HEK293 (cell line): Measurements from ENCODE around the gene BHLHE23.

ENCODE experiments used
- CTCF ChIA-PET: fragments of 350-600 bp; formaldehyde crosslinking; extraction: SDS; loops from one replicate; lab custom pipeline; 2021; ENCODE audit warnings: antibody characterized with exemption; lab: Yijun Ruan, JAX
- POLR2A ChIA-PET: fragments of 300-600 bp; formaldehyde crosslinking; extraction: SDS; loops from one replicate; lab custom pipeline; 2020; ENCODE audit warnings: antibody characterized with exemption, inconsistent platforms; lab: Yijun Ruan, JAX
- H3K27ac ChIP-seq: fragments of 200-500 bp; sonication (Bioruptor generic); 2 replicates; pipeline ENCODE4 v1.5.1; 2014; ENCODE audit warnings: low read depth, low read length, control low read depth, inconsistent platforms; ENCODE audit errors: extremely low read depth
- H3K36me3 ChIP-seq, 2 experiments: fragments of 200-500 bp in 1 of 2; sonication (Bioruptor generic) in 1 of 2; 1 replicate in 1 of 2; 2 replicates in 1 of 2; pipeline ENCODE4 v1.5.1; 2014 to 2017; ENCODE audit warnings: inconsistent platforms in 2 of 2, low read length in 2 of 2; ENCODE audit not compliant: control insufficient read depth in 2 of 2, insufficient read depth in 1 of 2
- H3K4me1 ChIP-seq: fragments of 200-500 bp; sonication (Bioruptor generic); 2 replicates; pipeline ENCODE4 v1.5.1; 2014; ENCODE audit warnings: mild to moderate bottlenecking, low read length, inconsistent platforms; ENCODE audit not compliant: control insufficient read depth, insufficient read depth
- H3K4me3 ChIP-seq: 2 replicates; pipeline ENCODE4 v1.5.1; 2011; ENCODE audit warnings: low read depth, mild to moderate bottlenecking, control low read depth, low read length, moderate library complexity
- H3K9me3 ChIP-seq: fragments of 200-500 bp; sonication (Bioruptor generic); 2 replicates; pipeline ENCODE4 v1.5.1; 2014; ENCODE audit warnings: low read depth, low read length, inconsistent platforms; ENCODE audit not compliant: control insufficient read depth, insufficient read depth
- RBAK ChIP-seq: fragments of 450-650 bp; formaldehyde crosslinking; IDR thresholded peaks from 2 replicates; pipeline ENCODE4 v1.5.1; 2016; ENCODE audit warnings: missing biosample characterization, missing genetic modification characterization
- YY1 ChIP-seq: fragments of 450-650 bp; formaldehyde crosslinking; IDR thresholded peaks from 2 replicates; pipeline ENCODE4 v1.5.1; 2018; ENCODE audit warnings: missing biosample characterization, missing genetic modification characterization
- ZNF114 ChIP-seq: fragments of 450-650 bp; formaldehyde crosslinking; IDR thresholded peaks from 2 replicates; pipeline ENCODE4 v1.5.0; 2017; ENCODE audit warnings: missing biosample characterization, missing genetic modification characterization
- ZNF140 ChIP-seq: fragments of 450-650 bp; formaldehyde crosslinking; IDR thresholded peaks from 2 replicates; pipeline ENCODE4 v1.5.1; 2016; ENCODE audit warnings: missing biosample characterization, missing genetic modification characterization
- ZNF184 ChIP-seq: fragments of 450-650 bp; IDR thresholded peaks from 2 replicates; pipeline ENCODE4 v1.5.1; 2018; ENCODE audit warnings: missing biosample characterization, mild to moderate bottlenecking, missing genetic modification characterization
- ZNF324 ChIP-seq: fragments of 450-650 bp; formaldehyde crosslinking; IDR thresholded peaks from 2 replicates; pipeline ENCODE4 v1.5.1; 2016; ENCODE audit warnings: missing biosample characterization, missing genetic modification characterization
- ZNF530 ChIP-seq: fragments of 450-650 bp; formaldehyde crosslinking; IDR thresholded peaks from 2 replicates; pipeline ENCODE4 v1.5.1; 2016; ENCODE audit warnings: low read depth, missing biosample characterization, missing genetic modification characterization
- ZNF560 ChIP-seq: fragments of 450-650 bp; formaldehyde crosslinking; IDR thresholded peaks from 2 replicates; pipeline ENCODE4 v1.5.1; 2017; ENCODE audit warnings: missing biosample characterization, missing genetic modification characterization, borderline replicate concordance
- ZNF654 ChIP-seq: fragments of 450-650 bp; formaldehyde crosslinking; IDR thresholded peaks from 2 replicates; pipeline ENCODE4 v1.5.1; 2016; ENCODE audit warnings: low read depth, missing biosample characterization, missing genetic modification characterization
- ZNF776 ChIP-seq: fragments of 450-650 bp; formaldehyde crosslinking; IDR thresholded peaks from 2 replicates; pipeline ENCODE4 v1.5.0; 2017; ENCODE audit warnings: missing biosample characterization, missing genetic modification characterization, borderline replicate concordance
- ZNF792 ChIP-seq: fragments of 450-650 bp; formaldehyde crosslinking; IDR thresholded peaks from 2 replicates; pipeline ENCODE4 v1.5.1; 2016; ENCODE audit warnings: missing biosample characterization, missing genetic modification characterization
- ZXDB ChIP-seq: fragments of 450-650 bp; formaldehyde crosslinking; IDR thresholded peaks from 2 replicates; pipeline ENCODE4 v1.5.1; 2016; ENCODE audit warnings: missing biosample characterization, missing genetic modification characterization
- TF ChIP-seq, protein P1 (sequence below): fragments of 450-650 bp; formaldehyde crosslinking; IDR thresholded peaks from 2 replicates; pipeline ENCODE4 v1.5.1; 2016; ENCODE audit warnings: missing biosample characterization, missing genetic modification characterization
- TF ChIP-seq, protein P2 (sequence below): fragments of 450-650 bp; formaldehyde crosslinking; IDR thresholded peaks from 2 replicates; pipeline ENCODE4 v1.5.1; 2017; ENCODE audit warnings: missing biosample characterization, missing genetic modification characterization
- TF ChIP-seq, protein P3 (sequence below): fragments of 450-650 bp; formaldehyde crosslinking; IDR thresholded peaks from 2 replicates; pipeline ENCODE4 v1.5.1; 2016; ENCODE audit warnings: missing biosample characterization, missing genetic modification characterization

The BHLHE23 gene

DNA sequence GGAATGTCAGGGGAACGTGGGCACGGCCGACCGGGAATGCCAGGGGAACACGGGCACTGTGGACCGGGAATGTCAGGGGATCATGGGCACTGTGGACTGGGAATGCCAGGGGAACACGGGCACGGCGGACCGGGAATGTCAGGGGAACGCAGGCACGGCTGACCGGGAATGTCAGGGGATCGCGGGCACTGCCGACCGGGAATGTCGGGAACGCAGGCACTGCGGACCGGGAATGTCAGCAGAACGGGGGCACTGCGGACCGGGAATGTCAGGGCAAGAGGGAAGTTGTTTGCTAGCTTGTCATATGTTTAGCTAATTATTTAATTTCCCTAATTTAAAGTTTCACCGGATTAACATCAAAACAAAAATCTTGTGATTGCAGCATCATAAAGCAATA, 37.4 kb upstream of the BHLHE23 start:
- Histone ChIP-seq H3K36me3 (no peaks in the 10 kb centered on the region), H3K4me1 (no peaks in the 10 kb centered on the region), H3K27ac (no peak overlapping the region), H3K4me3 (no peak overlapping the region), H3K9me3 (no peaks in the 10 kb centered on the region)
- ChIA-PET CTCF (interaction anchor here (0.6 to 0.8 kb wide), 2 partner anchors 12 to 169 kb away, joined by 3 read pairs; no protein-coding TSS in a partner anchor), POLR2A (no interaction called here)
- TF ChIP-seq ZNF184: no peak
- no peak for TF ChIP-seq ZNF114 (tag by site-specific recombination)

DNA sequence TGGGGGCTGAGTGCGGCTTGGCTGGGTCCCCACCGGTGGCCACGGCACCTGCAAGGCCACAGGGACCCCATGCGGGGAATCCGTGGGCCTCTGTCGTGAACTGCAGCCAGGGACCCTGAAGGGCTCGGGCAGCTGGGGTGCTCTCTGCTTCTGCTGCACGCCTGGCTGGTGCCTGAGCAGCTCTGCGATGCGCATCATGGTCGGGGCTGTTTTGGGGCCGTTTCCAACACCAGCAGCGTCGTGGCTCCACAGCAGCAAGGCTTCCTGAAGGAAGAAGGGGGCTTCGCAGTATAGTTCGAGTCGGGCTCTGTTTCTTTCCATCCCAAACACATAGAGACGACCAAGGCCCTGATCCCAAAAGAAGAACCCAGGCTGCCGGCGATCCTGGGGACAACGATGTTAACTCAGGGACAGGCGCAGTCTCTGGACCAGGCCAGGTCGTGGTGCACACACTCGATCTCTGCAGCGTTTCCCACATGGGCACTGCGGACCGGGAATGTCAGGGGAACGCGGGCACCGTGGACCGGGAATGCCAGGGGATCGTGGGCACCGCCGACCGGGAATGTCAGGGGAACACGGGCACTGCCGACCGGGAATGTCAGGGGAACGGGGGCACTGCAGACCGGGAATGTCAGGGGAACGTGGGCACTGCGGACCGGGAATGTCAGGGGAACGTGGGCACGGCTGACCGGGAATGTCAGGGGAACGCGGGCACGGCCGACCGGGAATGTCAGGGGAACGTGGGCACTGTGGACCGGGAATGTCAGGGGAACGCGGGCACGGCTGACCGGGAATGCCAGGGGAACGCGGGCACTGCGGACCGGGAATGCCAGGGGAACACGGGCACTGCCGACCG, 36.8 kb upstream of the BHLHE23 start:
- ChIA-PET CTCF (interaction anchor here (0.6 kb wide), 1 partner anchor 170 kb away, joined by 3 read pairs; no protein-coding TSS in a partner anchor), POLR2A (no interaction called here)
- Histone ChIP-seq H3K27ac (no peak overlapping the region), H3K36me3 (no peaks in the 10 kb centered on the region), H3K4me1 (no peaks in the 10 kb centered on the region), H3K4me3 (no peak overlapping the region), H3K9me3 (no peaks in the 10 kb centered on the region)
- TF ChIP-seq YY1 (tag by site-specific recombination) (no peak), ZNF530 (tag by site-specific recombination) (no peak), RBAK (tag by site-specific recombination) (no peak), ZNF560 (tag by site-specific recombination) (no peak), ZNF792 (no peak), ZNF324 (tag by site-specific recombination) (no peak), ZXDB (tag by site-specific recombination) (no peak), ZNF140 (tag by site-specific recombination) (no peak)
- TF ChIP-seq, protein P1, sequence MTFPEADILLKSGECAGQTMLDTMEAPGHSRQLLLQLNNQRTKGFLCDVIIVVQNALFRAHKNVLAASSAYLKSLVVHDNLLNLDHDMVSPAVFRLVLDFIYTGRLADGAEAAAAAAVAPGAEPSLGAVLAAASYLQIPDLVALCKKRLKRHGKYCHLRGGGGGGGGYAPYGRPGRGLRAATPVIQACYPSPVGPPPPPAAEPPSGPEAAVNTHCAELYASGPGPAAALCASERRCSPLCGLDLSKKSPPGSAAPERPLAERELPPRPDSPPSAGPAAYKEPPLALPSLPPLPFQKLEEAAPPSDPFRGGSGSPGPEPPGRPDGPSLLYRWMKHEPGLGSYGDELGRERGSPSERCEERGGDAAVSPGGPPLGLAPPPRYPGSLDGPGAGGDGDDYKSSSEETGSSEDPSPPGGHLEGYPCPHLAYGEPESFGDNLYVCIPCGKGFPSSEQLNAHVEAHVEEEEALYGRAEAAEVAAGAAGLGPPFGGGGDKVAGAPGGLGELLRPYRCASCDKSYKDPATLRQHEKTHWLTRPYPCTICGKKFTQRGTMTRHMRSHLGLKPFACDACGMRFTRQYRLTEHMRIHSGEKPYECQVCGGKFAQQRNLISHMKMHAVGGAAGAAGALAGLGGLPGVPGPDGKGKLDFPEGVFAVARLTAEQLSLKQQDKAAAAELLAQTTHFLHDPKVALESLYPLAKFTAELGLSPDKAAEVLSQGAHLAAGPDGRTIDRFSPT (tag by site-specific recombination): no peak
- TF ChIP-seq, protein P2, sequence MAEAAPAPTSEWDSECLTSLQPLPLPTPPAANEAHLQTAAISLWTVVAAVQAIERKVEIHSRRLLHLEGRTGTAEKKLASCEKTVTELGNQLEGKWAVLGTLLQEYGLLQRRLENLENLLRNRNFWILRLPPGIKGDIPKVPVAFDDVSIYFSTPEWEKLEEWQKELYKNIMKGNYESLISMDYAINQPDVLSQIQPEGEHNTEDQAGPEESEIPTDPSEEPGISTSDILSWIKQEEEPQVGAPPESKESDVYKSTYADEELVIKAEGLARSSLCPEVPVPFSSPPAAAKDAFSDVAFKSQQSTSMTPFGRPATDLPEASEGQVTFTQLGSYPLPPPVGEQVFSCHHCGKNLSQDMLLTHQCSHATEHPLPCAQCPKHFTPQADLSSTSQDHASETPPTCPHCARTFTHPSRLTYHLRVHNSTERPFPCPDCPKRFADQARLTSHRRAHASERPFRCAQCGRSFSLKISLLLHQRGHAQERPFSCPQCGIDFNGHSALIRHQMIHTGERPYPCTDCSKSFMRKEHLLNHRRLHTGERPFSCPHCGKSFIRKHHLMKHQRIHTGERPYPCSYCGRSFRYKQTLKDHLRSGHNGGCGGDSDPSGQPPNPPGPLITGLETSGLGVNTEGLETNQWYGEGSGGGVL (tag by site-specific recombination): no peak
- TF ChIP-seq, protein P3, sequence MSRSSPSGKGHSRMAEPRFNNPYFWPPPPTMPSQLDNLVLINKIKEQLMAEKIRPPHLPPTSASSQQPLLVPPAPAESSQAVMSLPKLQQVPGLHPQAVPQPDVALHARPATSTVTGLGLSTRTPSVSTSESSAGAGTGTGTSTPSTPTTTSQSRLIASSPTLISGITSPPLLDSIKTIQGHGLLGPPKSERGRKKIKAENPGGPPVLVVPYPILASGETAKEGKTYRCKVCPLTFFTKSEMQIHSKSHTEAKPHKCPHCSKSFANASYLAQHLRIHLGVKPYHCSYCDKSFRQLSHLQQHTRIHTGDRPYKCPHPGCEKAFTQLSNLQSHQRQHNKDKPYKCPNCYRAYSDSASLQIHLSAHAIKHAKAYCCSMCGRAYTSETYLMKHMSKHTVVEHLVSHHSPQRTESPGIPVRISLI (tag by site-specific recombination): no peak

DNA sequence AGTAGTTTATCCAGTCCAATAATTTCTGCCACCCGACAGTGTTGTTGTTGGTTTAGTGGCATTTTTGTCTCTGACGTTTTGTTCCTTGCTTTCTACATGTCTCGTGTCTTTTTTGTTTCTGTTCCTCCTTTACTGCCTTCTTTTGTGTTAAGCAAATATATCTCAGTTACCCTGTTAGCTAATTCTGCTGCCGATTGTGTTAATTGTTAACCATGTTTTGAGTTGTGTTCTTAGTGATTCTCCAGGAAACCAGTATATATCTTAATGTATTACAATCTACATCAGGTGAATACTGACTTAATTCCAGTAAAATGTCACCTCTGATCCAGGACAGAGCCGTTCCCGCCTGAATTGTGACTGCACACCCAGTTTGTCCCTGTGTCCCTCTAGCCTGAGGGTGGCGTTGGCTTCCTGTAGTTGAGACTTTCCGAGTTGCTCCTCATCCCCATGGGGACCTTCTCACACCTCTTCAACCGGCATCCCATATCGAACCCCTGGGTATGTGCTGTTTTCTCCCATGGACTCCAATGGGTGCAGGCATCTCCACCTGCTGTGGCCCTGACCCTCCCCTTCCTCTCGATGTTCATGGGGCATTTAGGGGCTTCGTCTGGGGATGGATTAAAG, 35.8 kb upstream of the BHLHE23 start:
- no peaks in the 10 kb centered on the region for H3K9me3 ChIP-seq
- no peaks in the 10 kb centered on the region for H3K36me3 ChIP-seq
- H3K27ac ChIP-seq: no peak overlapping the region
- H3K4me1 ChIP-seq: no peaks in the 10 kb centered on the region
- CTCF ChIA-PET: no interaction called here
- H3K4me3 ChIP-seq: no peak overlapping the region
- POLR2A ChIA-PET: no interaction called here
- TF ChIP-seq ZNF654 (tag by site-specific recombination) (0 out of 2 replicates have a peak, but pooled peaks have one; percentile 4), ZNF776 (tag by site-specific recombination) (no peak)
